Neuronal stem cell (in vitro differentiated cells): ENCODE data around the gene CCDC171.
A peak's percentile ranks its signal among the peaks of the same experiment; 100 is the strongest.
"Not testable (repeated sequence)": the region's sequence is repeated elsewhere in the genome, so short reads cannot be mapped to it uniquely, and the experiment has no call there.

Source experiments
- DNase-seq: peaks from one replicate; pipeline ENCODE4 v3.0.0-alpha.2; 2013; ENCODE audit warnings: low spot score
- H2AFZ ChIP-seq: one replicate; pipeline ENCODE4 v1.6.1; 2013; ENCODE audit warnings: mild to moderate bottlenecking, low read length, inconsistent platforms
- H2AK5ac ChIP-seq: 2 replicates; pipeline ENCODE4 v1.6.1; 2013; ENCODE audit warnings: low read depth, mild to moderate bottlenecking, inconsistent platforms, low read length, moderate library complexity, mixed read lengths
- H2BK120ac ChIP-seq: 2 replicates; pipeline ENCODE4 v1.6.1; 2013; ENCODE audit warnings: low read depth, mild to moderate bottlenecking, inconsistent platforms, low read length, moderate library complexity, mixed read lengths
- H2BK12ac ChIP-seq: one replicate; pipeline ENCODE4 v1.6.1; 2013; ENCODE audit warnings: low read length, inconsistent platforms
- H2BK15ac ChIP-seq: 2 replicates; pipeline ENCODE4 v1.6.1; 2013; ENCODE audit warnings: mild to moderate bottlenecking, low read length, inconsistent platforms, mixed read lengths
- H2BK5ac ChIP-seq: one replicate; pipeline ENCODE4 v1.6.1; 2013; ENCODE audit warnings: inconsistent platforms, mild to moderate bottlenecking, low read length, moderate library complexity
- H3K14ac ChIP-seq: one replicate; pipeline ENCODE4 v1.6.1; 2013; ENCODE audit warnings: low read length, inconsistent platforms
- H3K18ac ChIP-seq: 2 replicates; pipeline ENCODE4 v1.6.1; 2013; ENCODE audit warnings: low read length, inconsistent platforms
- H3K23ac ChIP-seq: 2 replicates; pipeline ENCODE4 v1.6.1; 2013; ENCODE audit warnings: low read depth, mild to moderate bottlenecking, mixed read lengths, low read length, inconsistent platforms; ENCODE audit not compliant: poor library complexity
- H3K27ac ChIP-seq: replicated peaks from 3 replicates; pipeline ENCODE4 v1.5.1; 2013; ENCODE audit warnings: low read length, inconsistent platforms
- H3K27me3 ChIP-seq, 3 experiments: 2 replicates each; pipeline ENCODE4 v1.6.1; 2013; ENCODE audit warnings: low read length in 3 of 3, mild to moderate bottlenecking in 2 of 3, inconsistent platforms in 1 of 3, low read depth in 1 of 3, mixed read lengths in 1 of 3, moderate library complexity in 1 of 3; ENCODE audit not compliant: control insufficient read depth in 3 of 3, insufficient read depth in 3 of 3
- H3K36me3 ChIP-seq, 2 donors: replicated peaks in 1 of 2; 2 replicates each; pipeline ENCODE4 v1.6.1; 2013; ENCODE audit warnings: low read length in 2 of 2; ENCODE audit not compliant: control insufficient read depth in 2 of 2, insufficient read depth in 2 of 2
- H3K4ac ChIP-seq: 2 replicates; pipeline ENCODE4 v1.6.1; 2013; ENCODE audit warnings: inconsistent platforms, mild to moderate bottlenecking, low read length, moderate library complexity
- H3K4me1 ChIP-seq, 2 donors: 1 replicate in 1 of 2; 2 replicates in 1 of 2; pipeline ENCODE4 v1.6.1; 2013; ENCODE audit warnings: low read length in 2 of 2, low read depth in 1 of 2; ENCODE audit not compliant: control insufficient read depth in 2 of 2, insufficient read depth in 1 of 2
- H3K4me2 ChIP-seq: one replicate; pipeline ENCODE4 v1.6.1; 2013; ENCODE audit warnings: mild to moderate bottlenecking, low read length, inconsistent platforms; ENCODE audit not compliant: insufficient read depth, poor library complexity, severe bottlenecking
- H3K4me3 ChIP-seq, 2 donors: 2 replicates each; pipeline ENCODE4 v1.5.1; 2013; ENCODE audit warnings: low read length in 2 of 2, mild to moderate bottlenecking in 2 of 2, inconsistent platforms in 1 of 2, moderate library complexity in 1 of 2
- H3K79me1 ChIP-seq: one replicate; pipeline ENCODE4 v1.6.1; 2013; ENCODE audit warnings: low read depth, mild to moderate bottlenecking, inconsistent platforms, low read length, moderate library complexity
- H3K9ac ChIP-seq: one replicate; pipeline ENCODE4 v1.6.1; 2013; ENCODE audit warnings: mild to moderate bottlenecking, low read depth, low read length, inconsistent platforms; ENCODE audit not compliant: poor library complexity
- H3K9me3 ChIP-seq, 2 donors: replicated peaks in 1 of 2; 2 replicates each; pipeline versions ENCODE3 to v1.6.1; 2013; ENCODE audit warnings: low read length in 2 of 2, mild to moderate bottlenecking in 2 of 2, inconsistent platforms in 1 of 2, low read depth in 1 of 2, mixed read lengths in 1 of 2, moderate library complexity in 1 of 2; ENCODE audit not compliant: control insufficient read depth in 2 of 2, insufficient read depth in 1 of 2
- H4K8ac ChIP-seq: one replicate; pipeline ENCODE4 v1.6.1; 2013; ENCODE audit warnings: low read depth, mild to moderate bottlenecking, inconsistent platforms, low read length, moderate library complexity
- H4K91ac ChIP-seq: one replicate; pipeline ENCODE4 v1.6.1; 2013; ENCODE audit warnings: low read length, low read depth, mild to moderate bottlenecking, inconsistent platforms; ENCODE audit not compliant: poor library complexity
- WGBS, 2 donors: extraction: QIAGEN DNeasy Blood & Tissue Kit; methylation state at CpG; one replicate each; pipeline ENCODE4 v1.1.7; 2013; ENCODE audit warnings: missing lambda C conversion rate in 2 of 2, mixed read lengths in 1 of 2; ENCODE audit not compliant: insufficient read length in 2 of 2, insufficient replicate concordance in 1 of 2; ENCODE audit errors: extremely low coverage in 2 of 2; 5-methylcytosine and 5-hydroxymethylcytosine counted together

Gene CCDC171

DNA sequence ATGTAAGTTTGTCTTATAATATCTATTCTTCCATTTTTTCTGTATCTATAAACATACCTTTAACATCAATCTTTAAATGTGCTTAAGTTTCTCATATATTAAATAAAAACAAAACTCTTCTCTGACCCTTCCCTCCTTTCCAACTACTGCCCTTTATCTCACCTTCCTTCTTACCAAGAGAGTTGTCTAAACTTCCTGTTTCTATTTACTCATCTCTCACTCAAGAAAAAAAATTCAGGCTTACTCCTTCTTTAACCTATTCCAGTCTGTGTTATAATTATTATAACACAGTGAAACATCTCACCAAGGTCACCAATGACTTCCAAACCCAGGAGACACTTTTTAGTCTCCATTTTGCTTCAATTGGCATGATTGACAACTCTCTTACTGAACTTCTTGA is 140.9 kb downstream of the CCDC171 start:
- Histone ChIP-seq H3K4me2 (no peak overlapping the region), H3K9ac (no peak overlapping the region), H2BK120ac (no peak overlapping the region), H3K18ac (no peak overlapping the region), H3K27me3 (no peaks in the 10 kb centered on the region), H3K4me1 (no peaks in the 10 kb centered on the region), H3K4ac (no peak overlapping the region), H2AK5ac (no peak overlapping the region), H2BK5ac (no peak overlapping the region), H2AFZ (no peak overlapping the region), H3K4me3 (no peak overlapping the region), H3K36me3 (peaks cover 0 to 2% of the 10 kb centered on the region in 2 donors), H2BK15ac (no peak overlapping the region), H3K14ac (no peak overlapping the region), H3K79me1 (no peaks in the 10 kb centered on the region), H3K23ac (no peak overlapping the region), H2BK12ac (no peak overlapping the region), H4K91ac (no peak overlapping the region), H3K27ac (no peak overlapping the region), H4K8ac (no peak overlapping the region), H3K9me3 (peaks cover 0 to 6% of the 10 kb centered on the region in 2 donors)
- DNase-seq: no peak

DNA sequence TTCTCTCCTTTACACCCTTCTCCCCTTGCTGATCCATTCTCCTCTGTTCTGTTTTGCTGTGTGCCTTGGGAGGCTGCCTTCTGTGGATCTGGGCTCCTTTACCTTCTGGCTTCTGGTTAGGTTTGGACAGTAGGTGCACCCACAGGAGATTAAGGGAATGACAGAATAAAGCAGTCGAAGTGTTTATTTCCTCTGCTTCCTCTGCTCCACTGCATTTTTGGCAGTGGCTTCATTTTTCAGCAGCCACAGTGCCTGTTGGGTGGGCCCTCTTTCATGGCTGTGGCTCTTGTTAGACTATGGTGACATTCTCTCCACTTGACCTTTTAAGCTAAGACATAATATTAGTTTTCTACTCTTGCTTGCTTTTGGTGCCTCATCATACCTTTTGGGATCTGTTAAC is 144.1 kb downstream of the CCDC171 start:
- no peak for DNase-seq
- Histone ChIP-seq H3K27ac (no peak overlapping the region), H4K8ac (no peak overlapping the region), H3K27me3 (no peaks in the 10 kb centered on the region), H3K18ac (no peak overlapping the region), H3K14ac (no peak overlapping the region), H2BK120ac (no peak overlapping the region), H2BK12ac (no peak overlapping the region), H3K9ac (peak overlapping the region; percentile 34), H3K23ac (no peak overlapping the region), H3K4me1 (no peaks in the 10 kb centered on the region), H3K4me3 (no peak overlapping the region), H2AFZ (no peak overlapping the region), H3K36me3 (no peaks in the 10 kb centered on the region), H4K91ac (no peak overlapping the region), H3K4me2 (no peak overlapping the region), H2AK5ac (no peak overlapping the region), H3K9me3 (peaks cover 0 to 3% of the 10 kb centered on the region in 2 donors), H2BK15ac (no peak overlapping the region), H3K4ac (no peak overlapping the region), H2BK5ac (no peak overlapping the region), H3K79me1 (no peaks in the 10 kb centered on the region)
- no CpG with 5 or more reads among the region's 1 CpG for WGBS, 2 donors

DNA sequence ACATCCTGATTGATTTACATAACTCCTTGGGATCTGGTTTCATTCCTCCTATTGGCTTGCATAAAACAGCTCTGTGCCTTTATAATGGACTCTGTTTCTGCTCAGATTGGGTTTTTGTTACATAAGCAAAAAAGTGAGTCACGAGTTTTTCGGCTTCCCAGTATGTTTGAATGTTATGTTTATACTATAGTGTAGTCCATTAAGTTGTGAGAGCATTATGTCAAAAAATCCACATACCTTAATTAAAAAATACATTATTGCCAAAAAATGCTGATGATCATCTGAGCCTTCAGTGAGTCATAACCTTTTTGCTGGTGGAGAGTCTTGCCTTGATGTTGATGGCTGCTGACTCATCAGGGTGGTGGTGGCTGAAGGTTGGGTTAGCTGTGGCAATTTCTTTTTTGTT is 144.6 kb downstream of the CCDC171 start:
- Histone ChIP-seq H2BK15ac (no peak overlapping the region), H3K9ac (no peak overlapping the region), H3K23ac (no peak overlapping the region), H2AK5ac (no peak overlapping the region), H3K27me3 (no peaks in the 10 kb centered on the region), H3K79me1 (no peaks in the 10 kb centered on the region), H2BK120ac (no peak overlapping the region), H3K4me1 (no peaks in the 10 kb centered on the region), H3K9me3 (peaks cover 0 to 5% of the 10 kb centered on the region in 2 donors), H3K4me2 (no peak overlapping the region), H2BK12ac (no peak overlapping the region), H2BK5ac (no peak overlapping the region), H3K36me3 (no peaks in the 10 kb centered on the region), H3K27ac (no peak overlapping the region), H2AFZ (no peak overlapping the region), H3K4ac (no peak overlapping the region), H4K91ac (no peak overlapping the region), H3K14ac (no peak overlapping the region), H4K8ac (no peak overlapping the region), H3K18ac (no peak overlapping the region), H3K4me3 (no peak overlapping the region)
- no peak for DNase-seq
- WGBS, 2 donors: no CpG with 5 or more reads among the region's 2 CpGs

DNA sequence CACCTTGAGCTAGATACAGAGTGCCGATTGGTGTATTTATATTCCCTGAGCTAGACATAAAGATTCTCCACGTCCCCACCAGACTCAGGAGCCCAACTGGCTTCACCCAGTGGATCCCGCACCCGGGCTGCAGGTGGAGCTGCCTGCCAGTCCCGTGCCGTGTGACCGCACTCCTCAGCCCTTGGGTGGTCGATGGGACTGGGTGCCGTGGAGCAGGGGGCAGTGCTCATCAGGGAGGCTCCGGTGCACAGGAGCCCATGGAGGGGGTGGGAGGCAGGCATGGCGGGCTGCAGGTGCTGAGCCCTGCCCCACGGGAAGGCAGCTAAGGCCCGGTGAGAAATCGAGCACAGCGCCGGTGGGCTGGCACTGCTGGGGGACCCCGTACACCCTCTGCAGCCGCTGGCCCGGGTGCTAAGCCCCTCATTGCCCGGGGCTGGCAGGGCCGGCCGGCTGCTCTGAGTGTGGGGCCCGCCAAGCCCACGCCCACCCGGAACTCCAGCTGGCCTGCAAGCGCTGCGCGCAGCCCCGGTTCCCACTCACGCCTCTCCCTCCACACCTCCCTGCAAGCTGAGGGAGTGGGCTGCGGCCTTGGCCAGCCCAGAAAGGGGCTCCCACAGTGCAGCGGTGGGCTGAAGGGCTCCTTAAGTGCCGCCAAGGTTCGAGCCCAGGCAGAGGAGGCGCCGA is 147.2 kb downstream of the CCDC171 start:
- not testable (repeated sequence) for H3K4ac ChIP-seq, H3K18ac ChIP-seq, H3K27ac ChIP-seq, H3K4me1 ChIP-seq, H3K9me3 ChIP-seq, H3K27me3 ChIP-seq, H2BK15ac ChIP-seq, H3K36me3 ChIP-seq, H2BK12ac ChIP-seq, H4K8ac ChIP-seq, H2BK120ac ChIP-seq, H2BK5ac ChIP-seq, H2AFZ ChIP-seq, H3K79me1 ChIP-seq, H2AK5ac ChIP-seq, H4K91ac ChIP-seq, H3K4me3 ChIP-seq, H3K4me2 ChIP-seq, H3K9ac ChIP-seq, DNase-seq, H3K14ac ChIP-seq, H3K23ac ChIP-seq
- no CpG with 5 or more reads among the region's 36 CpGs for WGBS, 2 donors
